ENCODE measurements around the gene GCC2.
"Not testable (repeated sequence)": the region's sequence is repeated elsewhere in the genome, so short reads cannot be mapped to it uniquely, and the experiment has no call there.

The GCC2 gene

DNA sequence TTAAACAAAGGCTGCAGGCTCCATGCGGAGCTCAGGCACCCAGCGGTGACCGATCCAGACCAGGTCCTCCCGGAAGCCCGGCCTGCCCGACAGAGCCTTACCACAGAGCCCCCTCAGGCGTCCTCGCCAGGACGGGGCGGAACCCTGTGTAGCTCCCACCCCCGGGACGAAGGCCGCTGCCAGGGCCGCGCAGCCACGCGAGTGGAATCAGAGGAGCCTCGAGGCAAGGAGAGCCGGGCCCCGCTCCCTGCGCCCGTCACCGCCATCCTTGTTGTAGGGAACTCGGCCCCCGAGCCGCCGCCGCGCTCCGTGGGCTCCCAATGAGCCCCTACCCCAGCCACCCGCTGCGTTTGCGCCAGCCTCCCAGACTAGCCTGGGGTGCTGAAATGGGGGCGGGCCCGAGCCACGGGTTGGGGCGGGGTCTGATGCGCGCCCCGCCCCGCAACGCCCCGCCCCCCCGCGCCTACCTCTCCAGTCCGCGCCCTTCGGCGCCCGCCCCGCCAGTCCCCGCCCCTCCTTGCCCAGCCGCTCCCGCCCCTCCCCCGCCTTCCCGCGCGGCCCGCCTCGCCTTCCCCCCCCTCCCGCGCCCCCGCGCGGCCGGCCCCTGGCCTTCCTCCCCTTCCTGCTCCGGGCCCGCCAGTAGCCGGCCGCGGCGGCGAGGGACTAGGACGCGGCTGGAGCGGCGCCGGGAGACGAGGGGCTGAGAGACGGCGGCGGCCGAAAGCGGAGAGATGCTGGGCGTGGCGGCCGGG is 85.0 kb downstream of the GCC2 start, which contains the start of gene LIMS1:
Gene LIMS1 (plus strand): TSS at position 639 of the 752 bp plus-strand sequence. CDS start 93 bp downstream, at position 732.
- peak; percentile 83 to 85 for DNase-seq

DNA sequence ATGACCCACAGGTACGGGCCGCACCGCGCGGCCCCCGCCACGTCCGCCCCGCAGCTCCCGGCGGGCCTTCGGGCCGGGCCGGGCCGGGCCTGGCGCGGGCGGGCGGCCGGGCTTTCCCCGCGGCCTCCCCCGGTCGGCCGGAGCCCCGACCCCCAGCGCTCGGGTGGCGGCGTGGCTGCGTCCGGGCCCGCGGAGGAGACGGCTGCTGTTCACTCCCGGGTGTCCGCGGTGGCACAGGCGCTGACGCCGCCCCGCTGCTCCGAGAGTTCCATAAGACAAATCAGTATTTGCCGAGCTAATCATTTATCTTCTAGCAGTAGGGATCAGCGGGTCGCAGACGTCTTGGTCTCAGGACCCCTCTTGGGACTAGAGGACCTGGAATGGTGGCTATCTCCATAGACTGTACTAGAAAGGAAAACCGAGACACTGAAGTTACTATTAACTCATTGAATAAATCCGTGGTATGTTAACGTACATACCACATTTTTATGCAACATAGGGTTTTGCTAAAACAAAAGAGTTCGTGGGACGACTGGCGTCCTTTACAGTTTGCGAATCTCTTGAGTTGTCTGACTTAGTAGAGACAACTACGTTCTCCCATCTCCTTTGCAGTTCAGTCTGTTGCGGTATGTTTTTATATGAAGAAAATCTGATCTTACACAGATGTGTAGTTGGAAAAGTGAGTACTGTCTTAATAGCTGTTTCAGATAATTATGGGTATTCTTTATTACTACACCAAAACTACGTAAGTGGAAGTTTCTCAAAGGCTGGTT is 85.8 kb downstream of the GCC2 start:
- DNase-seq, result peak in 1 of 2 donors; percentile 44

DNA sequence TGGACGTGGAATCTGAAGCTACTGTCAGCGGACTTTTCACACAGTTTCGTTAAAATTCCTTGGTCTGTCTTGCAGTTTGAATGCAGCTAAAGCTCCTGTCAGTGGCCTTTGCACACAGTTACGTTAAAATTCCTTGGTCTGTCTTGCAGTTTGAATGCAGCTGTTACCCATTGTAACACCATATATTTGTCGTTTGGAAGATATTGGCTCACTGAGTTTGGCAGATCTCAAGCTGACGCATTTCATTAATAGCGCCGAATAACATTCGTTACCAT is 86.3 kb downstream of the GCC2 start:
- DNase-seq, result no peak

DNA sequence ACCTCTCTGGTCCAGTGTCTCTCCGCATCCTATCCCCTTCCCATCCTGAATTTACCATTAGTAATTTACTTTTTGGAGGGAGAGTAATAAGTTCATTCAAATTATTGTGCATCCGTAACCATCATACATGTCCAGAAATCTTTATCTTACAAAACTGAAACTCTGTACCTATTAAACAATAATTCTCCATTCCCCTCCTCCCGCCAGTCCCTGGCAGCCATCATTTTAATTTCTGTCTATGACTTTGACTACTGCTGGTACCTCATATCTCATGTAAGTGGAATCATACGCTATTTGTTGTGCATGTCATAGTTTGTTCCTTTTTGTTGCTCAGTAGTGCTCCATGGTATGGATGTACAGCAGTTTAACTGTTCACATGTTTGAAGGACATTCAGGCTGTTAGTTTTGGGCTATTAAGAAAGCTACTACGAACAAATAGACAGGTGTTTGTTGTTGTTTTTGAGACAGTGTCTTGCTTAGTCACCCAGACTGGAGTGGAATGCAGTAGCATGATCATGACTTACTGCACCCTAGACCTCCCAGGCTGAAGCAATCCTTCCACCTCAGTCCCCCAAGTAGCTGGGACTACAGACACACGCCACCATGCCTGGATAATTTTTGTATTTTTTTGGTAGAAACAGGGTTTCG is 87.3 kb downstream of the GCC2 start:
- DNase-seq, result no peak

DNA sequence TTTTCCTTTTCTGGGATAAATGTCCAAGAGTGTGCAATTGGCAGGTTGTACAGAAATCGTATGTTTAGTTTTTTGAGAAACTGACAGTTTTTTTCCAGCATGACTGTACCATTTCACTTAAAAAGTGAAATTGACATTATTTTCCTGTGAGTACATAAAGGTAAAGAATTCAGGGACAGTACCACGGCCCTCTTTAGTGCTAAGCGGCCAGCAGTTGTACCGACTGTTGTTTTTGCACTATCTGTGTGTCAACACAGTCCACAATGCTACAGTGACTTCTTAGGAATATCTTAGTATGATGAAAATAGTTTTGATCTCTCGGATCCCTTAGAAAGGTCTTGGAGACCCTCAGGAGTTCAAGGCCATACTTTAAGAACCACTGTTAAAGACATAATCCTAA is 87.9 kb downstream of the GCC2 start:
- no peak for DNase-seq

DNA sequence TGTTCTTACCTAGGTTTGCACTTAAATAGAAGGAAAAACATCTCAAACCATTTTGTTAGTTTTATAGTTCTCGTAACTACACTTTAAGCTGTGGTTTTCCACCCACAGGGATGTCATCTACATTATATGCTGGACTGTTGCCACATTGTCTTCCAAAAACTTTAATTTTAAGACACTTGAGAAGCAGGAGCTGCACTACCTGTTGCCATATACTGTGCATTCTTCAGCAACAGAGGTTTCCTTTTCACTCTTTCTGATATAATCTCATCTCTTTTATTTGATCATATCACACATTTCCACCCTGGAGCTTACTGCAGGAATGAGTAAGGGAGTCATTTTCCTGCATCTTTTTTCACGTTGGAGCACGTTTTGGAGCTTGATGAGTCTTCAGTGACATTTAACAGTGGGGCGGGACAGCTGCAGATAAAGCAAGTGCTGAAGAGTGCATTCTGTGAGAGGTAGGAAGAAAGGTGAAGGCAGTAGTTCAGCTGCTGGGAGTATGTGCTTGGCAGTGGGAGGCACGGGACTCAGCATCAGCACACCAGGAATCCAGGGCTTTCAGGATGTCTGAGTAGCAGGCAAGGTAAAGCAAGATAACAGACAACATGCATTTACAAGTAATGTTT is 89.1 kb downstream of the GCC2 start:
- DNase-seq, result no peak

DNA sequence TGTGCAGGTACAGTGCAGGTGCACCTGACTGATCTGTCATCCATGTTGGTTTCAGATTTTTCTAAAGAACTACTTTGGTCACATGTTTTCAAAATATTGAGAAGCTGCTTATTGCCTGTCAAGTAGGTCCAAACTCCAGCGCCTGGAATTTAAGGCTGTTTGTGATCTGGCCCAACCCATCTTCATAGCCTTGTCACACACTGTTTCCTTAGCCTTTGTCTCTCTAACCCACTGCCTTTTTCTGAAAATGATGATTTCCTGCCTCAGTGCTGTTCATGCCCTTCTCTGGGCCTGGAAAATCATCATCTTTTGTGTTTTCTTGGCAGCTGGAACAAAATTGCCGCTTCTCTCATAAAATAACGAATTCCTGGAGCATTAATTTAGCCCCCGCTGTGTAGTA is 92.4 kb downstream of the GCC2 start:
- DNase-seq, result no peak

DNA sequence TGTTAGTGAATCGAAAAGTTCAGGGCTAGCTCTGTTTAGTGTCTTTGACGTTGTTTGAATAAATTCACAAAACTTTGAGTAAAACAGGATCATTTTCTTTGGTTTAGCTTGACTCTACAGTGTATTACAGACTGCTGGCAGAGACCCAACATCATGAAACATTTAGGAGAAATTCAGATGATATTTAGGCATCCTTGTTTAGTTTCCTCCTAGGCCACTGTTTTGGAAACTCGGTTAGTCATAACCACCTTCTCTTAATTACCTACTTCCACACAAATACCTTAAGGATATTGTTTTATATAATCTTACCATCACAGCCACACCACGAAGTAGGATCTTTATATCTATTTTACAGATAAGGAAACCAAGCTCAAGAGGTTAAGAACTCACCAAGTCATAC is 93.1 kb downstream of the GCC2 start:
- no peak for DNase-seq

DNA sequence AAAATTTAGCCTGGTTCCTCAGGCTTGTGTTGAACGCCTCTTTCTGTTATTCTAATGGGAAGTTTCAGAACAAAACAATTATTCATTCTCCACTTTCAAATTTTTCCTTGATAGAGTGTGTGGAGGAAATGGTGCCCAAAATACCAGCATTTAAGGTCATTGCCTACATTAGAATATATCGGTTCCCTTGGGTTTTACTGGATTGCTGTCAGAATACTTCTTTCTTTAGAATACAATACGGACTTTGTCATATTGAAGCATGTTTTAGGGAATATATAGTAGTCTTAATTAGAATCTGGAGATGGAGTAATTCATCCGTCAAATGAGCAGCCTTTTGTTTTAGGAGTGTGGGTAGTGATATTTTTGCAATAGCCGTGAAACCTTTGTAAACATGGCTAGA is 98.6 kb downstream of the GCC2 start:
- DNase-seq, result no peak

DNA sequence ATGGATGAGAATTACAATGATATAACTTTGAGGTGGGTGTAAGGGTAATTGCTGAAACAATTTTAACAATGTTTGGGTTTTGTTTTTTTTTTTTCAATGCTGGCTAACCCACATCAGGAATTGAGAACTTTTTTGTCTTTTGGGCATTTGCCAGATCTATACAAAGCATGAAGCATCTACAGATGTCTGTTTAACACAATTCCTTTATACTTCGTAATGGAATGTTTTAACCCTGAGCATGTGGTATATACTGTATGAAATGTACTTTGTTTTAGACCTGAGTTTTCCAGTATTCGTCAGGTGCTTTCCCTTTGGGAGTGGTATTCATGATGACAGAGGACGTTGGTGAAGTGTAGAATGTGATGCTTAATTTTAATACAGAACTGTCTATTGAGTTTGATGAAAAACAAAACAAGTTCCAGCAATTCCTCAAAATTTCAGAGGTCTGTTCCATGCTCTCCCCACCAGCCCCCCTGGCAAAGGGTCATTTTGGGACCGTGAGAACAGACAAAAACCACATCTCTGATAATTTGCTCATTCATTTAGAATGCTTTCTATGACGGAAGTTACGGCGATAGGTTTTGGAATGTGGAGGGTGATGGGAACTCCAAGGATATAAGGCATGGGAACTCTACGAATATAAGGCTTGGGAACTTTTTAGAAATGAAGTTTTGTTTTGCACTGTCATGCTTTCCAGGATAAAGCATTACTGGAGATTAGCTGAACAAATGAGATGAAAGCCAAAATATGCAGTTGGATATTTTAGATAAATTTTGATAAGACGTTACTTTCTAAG is 99.4 kb downstream of the GCC2 start:
- no peak for DNase-seq

DNA sequence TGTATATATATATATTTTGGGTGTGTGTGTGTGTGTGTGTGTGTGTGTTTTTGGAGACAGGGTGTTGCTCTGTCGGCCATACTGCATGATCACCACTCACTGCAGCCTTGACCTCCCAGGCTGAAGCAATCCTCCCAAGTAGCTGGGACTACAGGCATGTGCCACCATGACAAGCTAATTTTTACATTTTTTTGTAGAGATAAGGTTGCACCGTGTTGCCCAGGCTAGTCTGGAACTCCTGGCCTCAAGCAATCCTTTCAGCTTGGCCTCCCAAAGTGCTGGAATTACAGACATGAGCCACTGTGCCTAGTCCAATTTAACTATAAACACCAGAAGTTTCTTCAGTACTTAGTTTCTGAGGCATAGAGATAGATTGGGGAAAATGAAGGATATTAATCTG is 103.6 kb downstream of the GCC2 start:
- DNase-seq, result no peak

DNA sequence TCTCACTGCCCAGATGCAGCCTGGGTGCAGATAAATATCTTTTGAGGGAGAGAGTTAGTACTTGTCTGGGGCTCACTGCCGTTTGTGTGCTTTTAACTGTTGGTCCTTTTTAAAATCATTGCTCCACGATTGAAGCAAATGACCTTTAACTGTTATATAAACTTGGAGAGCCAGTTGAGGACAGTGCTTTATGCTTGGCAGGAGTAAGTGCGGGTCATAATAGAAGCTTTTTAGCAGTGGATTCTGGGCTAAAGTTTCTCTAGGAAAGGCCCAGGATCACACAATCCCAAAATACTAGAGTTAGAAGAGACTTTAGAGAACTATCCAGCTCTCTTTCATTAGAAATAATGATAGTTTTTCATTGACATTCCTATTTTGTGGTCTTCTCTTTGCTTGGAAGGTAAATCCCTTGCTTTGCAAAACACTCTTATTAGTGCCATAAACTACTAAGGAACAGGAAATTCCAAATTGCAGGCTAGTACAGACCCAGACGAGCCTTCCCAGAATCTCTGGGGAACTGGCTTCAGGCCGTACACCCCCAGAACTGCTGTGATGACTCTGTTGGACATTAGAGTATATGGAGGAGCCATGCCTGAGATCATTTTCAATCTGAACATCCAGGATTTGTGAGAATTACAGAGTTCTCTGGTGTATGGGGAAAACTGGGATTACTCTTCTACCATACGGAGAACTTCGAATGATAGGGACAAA is 104.4 kb downstream of the GCC2 start:
- peak in 1 of 2 donors; percentile 34 for DNase-seq

DNA sequence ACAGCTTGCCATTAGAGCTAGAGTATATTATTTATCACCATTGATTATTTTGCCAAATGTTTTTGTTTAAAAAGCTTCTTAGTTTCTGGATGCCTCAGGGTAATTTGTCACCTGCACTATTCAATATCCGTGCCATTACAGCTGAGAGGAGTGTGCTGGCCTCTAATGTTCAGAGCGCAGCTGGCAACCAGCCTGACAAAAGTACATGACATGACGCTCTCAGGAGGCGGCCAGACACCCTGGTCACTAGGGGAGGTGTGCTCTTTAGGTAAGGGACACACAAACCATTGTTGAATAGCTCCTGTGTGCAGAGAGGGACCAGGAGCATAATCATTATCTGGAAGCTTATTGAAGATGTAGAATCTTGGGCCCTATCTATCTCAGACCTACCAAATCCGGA is 105.5 kb downstream of the GCC2 start:
- DNase-seq, result no peak

DNA sequence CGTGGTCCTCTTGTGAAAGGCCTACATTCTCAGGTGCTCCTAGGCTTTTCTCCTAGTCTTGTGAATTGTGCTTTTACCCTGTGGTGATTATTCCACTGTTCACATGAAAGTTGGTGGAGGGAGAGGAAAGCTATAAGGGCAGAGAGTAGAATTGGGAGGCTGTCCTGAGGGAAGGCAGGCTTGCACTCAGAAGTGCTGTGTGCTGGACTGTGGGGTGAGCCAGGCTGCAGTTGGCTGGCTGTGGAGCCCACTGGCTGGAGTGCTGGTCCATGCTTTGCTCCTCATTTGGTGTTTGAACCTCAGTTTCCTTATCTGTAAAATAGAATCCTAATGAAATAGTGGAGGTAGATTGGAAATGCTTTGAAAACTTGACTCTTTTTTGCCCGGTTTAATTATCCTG is 106.6 kb downstream of the GCC2 start:
- no peak for DNase-seq

DNA sequence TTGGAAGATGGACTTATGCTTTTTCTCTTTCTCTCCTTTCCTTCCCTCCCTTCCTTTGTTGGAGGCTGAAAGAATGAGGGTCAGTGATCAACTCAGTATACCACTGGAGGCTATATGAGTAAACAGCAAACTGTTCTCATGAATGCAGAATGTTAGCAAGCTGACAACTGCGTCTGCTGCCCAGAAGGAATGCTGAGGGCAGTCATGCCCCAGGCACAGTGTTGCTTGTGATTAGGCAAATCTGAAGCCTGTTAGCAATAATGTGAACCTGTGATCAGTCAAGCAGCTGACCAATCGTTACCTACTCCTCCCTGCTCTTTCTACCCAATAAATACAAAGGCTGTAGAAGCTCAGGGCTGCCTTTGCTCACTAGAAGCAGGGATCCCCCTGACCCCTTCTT is 107.6 kb downstream of the GCC2 start:
- DNase-seq, result not testable (repeated sequence)

Data from hippocampal formation (tissue), 2 donors.